HepG2 (cell line): ENCODE data around the gene TOR4A. TPM values are rescaled to one million over a fixed set of nuclear protein-coding genes. Genes with fewer than 3 reads are reported as not detected.

ENCODE experiments used
- ATAC-seq: fragments of 200-7000 bp; cut with Tn5 transposase; 3 replicates; pipeline ENCODE4 v1.9.1; 2020; ENCODE audit warnings: mild to moderate bottlenecking, moderate library complexity
- BruUV-seq: library from RNA; stranded (reverse); fragments of 400-500 nt; replicated peaks from 2 replicates; lab custom pipeline; 2021; lab: Mats Ljungman, UMichigan
- CTCF ChIA-PET: fragments of 300-600 bp; formaldehyde crosslinking; extraction: SDS; loops from one replicate; lab custom pipeline; 2021; ENCODE audit warnings: low total read pairs, inconsistent platforms, low intra/inter-chr PET ratio; lab: Yijun Ruan, JAX
- POLR2A ChIA-PET: fragments of 350-600 bp; sonication (Branson Sonifier 250); formaldehyde crosslinking; loops from one replicate; lab custom pipeline; 2020; ENCODE audit warnings: antibody characterized with exemption, inconsistent platforms; lab: Yijun Ruan, JAX
- DNase-seq: peaks from one replicate; pipeline ENCODE4 v3.0.0-alpha.2; 2015; ENCODE audit warnings: low spot score
- FAIRE-seq: peaks from 3 replicates; lab custom pipeline; 2011; peaks lifted over from hg19 to GRCh38; lab: Jason Lieb, UNC
- H2AFZ ChIP-seq: one replicate; pipeline ENCODE4 v1.6.1; 2011; ENCODE audit warnings: low read length, inconsistent platforms
- H3K27ac ChIP-seq: fragments of 300-600 bp; 3 replicates; pipeline ENCODE4 v1.8.0; 2011; ENCODE audit warnings: mixed run types, mild to moderate bottlenecking, mixed read lengths, low read length, inconsistent platforms; ENCODE audit not compliant: insufficient read depth; ENCODE audit errors: extremely low read length
- H3K27me3 ChIP-seq, 2 experiments: fragments of 200-600 bp in 1 of 2; 2 replicates in 1 of 2; 3 replicates in 1 of 2; pipeline versions ENCODE4 v1.6.0 to v1.8.0; 2011; ENCODE audit warnings: low read length in 2 of 2, mild to moderate bottlenecking in 2 of 2, moderate library complexity in 2 of 2, inconsistent platforms in 1 of 2; ENCODE audit not compliant: insufficient read depth in 2 of 2, control insufficient read depth in 1 of 2
- H3K36me3 ChIP-seq, 2 experiments: fragments of 200-600 bp in 1 of 2; replicated peaks in 1 of 2; 2 replicates in 1 of 2; 3 replicates in 1 of 2; pipeline versions ENCODE4 v1.5.1 to v1.8.0; 2011; ENCODE audit warnings: low read length in 2 of 2, inconsistent platforms in 1 of 2; ENCODE audit not compliant: insufficient read depth in 2 of 2, control insufficient read depth in 1 of 2
- H3K4me1 ChIP-seq: 2 replicates; pipeline ENCODE4 v1.5.1; 2012; ENCODE audit warnings: low read length, inconsistent platforms; ENCODE audit not compliant: insufficient read depth
- H3K4me2 ChIP-seq: 2 replicates; pipeline ENCODE4 v1.6.0; 2011; ENCODE audit warnings: low read depth, low read length, inconsistent platforms
- H3K4me3 ChIP-seq, 3 experiments: fragments of 200-600 bp in 1 of 3; sonication (generic), shearing (Covaris generic) in 1 of 3; replicated peaks in 1 of 3; 2 replicates each; pipeline ENCODE4 v1.5.1; 2011 to 2016; ENCODE audit warnings: low read length in 3 of 3, inconsistent platforms in 2 of 3, low read depth in 2 of 3, mild to moderate bottlenecking in 2 of 3, control low read depth in 1 of 3, mixed read lengths in 1 of 3; ENCODE audit not compliant: insufficient read depth in 1 of 3
- H3K79me2 ChIP-seq: one replicate; pipeline ENCODE4 v1.6.1; 2011; ENCODE audit warnings: low read length, inconsistent platforms; ENCODE audit not compliant: insufficient read depth
- H3K9ac ChIP-seq: 2 replicates; pipeline ENCODE4 v1.6.0; 2011; ENCODE audit warnings: mild to moderate bottlenecking, low read depth, low read length, inconsistent platforms; ENCODE audit not compliant: insufficient read depth
- H3K9me3 ChIP-seq: 2 replicates; pipeline ENCODE4 v1.5.1; 2012; ENCODE audit warnings: mild to moderate bottlenecking, low read length
- H4K20me1 ChIP-seq: 2 replicates; pipeline ENCODE4 v1.6.0; 2011; ENCODE audit warnings: inconsistent platforms, mild to moderate bottlenecking, low read length, moderate library complexity; ENCODE audit not compliant: insufficient read depth
- AGO2 ChIP-seq: fragments of 200-400 bp; formaldehyde crosslinking; optimal IDR thresholded peaks from 2 replicates; pipeline ENCODE3; 2017; ENCODE audit warnings: mild to moderate bottlenecking, low read depth, low read length, moderate library complexity
- ELF1 ChIP-seq: sonication (generic); formaldehyde crosslinking; IDR thresholded peaks from 2 replicates; pipeline ENCODE4 v1.4.0; 2020; ENCODE audit warnings: missing genetic modification reagents
- HNRNPH1 ChIP-seq: fragments of 200-400 bp; formaldehyde crosslinking; optimal IDR thresholded peaks from 2 replicates; pipeline ENCODE3; 2017; ENCODE audit warnings: mild to moderate bottlenecking, low read depth, low read length
- RBFOX2 ChIP-seq: fragments of 200-400 bp; formaldehyde crosslinking; IDR thresholded peaks from 2 replicates; pipeline ENCODE4 v1.6.1; 2017; ENCODE audit warnings: low read depth, mild to moderate bottlenecking, low read length
- SSRP1 ChIP-seq: IDR thresholded peaks from 2 replicates; pipeline ENCODE4 v1.6.1; 2016; ENCODE audit warnings: control low read depth
- TBX3 ChIP-seq: fragments of 450-650 bp; IDR thresholded peaks from 2 replicates; pipeline ENCODE4 v1.6.1; 2017; ENCODE audit warnings: antibody characterized with exemption, mild to moderate bottlenecking, inconsistent platforms, borderline replicate concordance
- TEAD3 ChIP-seq: optimal IDR thresholded peaks from 2 replicates; pipeline ENCODE3; 2016; ENCODE audit warnings: borderline replicate concordance
- ZC3H4 ChIP-seq: sonication (generic); formaldehyde crosslinking; IDR thresholded peaks from 2 replicates; pipeline ENCODE4 v1.4.0; 2020; ENCODE audit warnings: missing genetic modification reagents, borderline replicate concordance
- ZNF841 ChIP-seq: sonication (generic); formaldehyde crosslinking; IDR thresholded peaks from 2 replicates; pipeline ENCODE4 v1.8.1; 2023; ENCODE audit warnings: missing genetic modification reagents, borderline replicate concordance
- WGBS: methylation state at CpG from one replicate; pipeline ENCODE4 v1.1.6; 2017; ENCODE audit warnings: low lambda C conversion rate; 5-methylcytosine and 5-hydroxymethylcytosine counted together
- in situ Hi-C: cut with HindIII; loops from 2 replicates; pipeline ENCODE4 v1.10.0; 2017; ENCODE audit warnings: low pct_unique_long_range_greater_than_20kb; ENCODE audit not compliant: extremely low pct_ligation_motif_present
- intact Hi-C: fragments of 100-400 bp; cut with micrococcal nuclease; formaldehyde crosslinking; loops from one replicate; pipeline ENCODE4 v1.10.0; 2022; ENCODE audit not compliant: unreplicated experiment
- polyA plus RNA-seq, 8 experiments: library from polyadenylated mRNA; depleted of rRNA in 3 of 8; stranded (reverse) in 7 of 8; unstranded in 1 of 8; fragments of >200 nt; fragmentation: Illumina TruSeq in 4 of 8; extraction: Trizol in 4 of 8; gene quantifications; 2 replicates each; pipeline versions ENCODE4 v1.2.1 to v1.2.3, GENCODE V29; 2011 to 2016; ENCODE audit warnings: low read depth in 4 of 8, missing spikeins in 1 of 8, mixed read lengths in 1 of 8; ENCODE audit not compliant: insufficient read depth in 1 of 8
- total RNA-seq, 5 experiments: library from RNA; depleted of rRNA; stranded (reverse); fragments of >200 nt; fragmentation: Illumina TruSeq; extraction: Trizol; gene quantifications; 2 replicates each; pipeline ENCODE4 v1.2.3, GENCODE V29; 2016; ENCODE audit warnings: low read depth in 1 of 5
- TF ChIP-seq, protein P1 (sequence below): sonication (generic); formaldehyde crosslinking; IDR thresholded peaks from 2 replicates; pipeline ENCODE4 v1.4.0; 2020; ENCODE audit warnings: mild to moderate bottlenecking, low read depth, missing genetic modification reagents
- TF ChIP-seq, protein P2 (sequence below): fragments of 450-650 bp; IDR thresholded peaks from 2 replicates; pipeline ENCODE4 v1.6.1; 2017; ENCODE audit warnings: mild to moderate bottlenecking

The TOR4A gene
- total and polyA plus RNA-seq, 2 of the 13 experiments (the other 11 are each of a cell fraction or from before 2014, with no cell fraction given) = 11.1 to 14.2 TPM

DNA sequence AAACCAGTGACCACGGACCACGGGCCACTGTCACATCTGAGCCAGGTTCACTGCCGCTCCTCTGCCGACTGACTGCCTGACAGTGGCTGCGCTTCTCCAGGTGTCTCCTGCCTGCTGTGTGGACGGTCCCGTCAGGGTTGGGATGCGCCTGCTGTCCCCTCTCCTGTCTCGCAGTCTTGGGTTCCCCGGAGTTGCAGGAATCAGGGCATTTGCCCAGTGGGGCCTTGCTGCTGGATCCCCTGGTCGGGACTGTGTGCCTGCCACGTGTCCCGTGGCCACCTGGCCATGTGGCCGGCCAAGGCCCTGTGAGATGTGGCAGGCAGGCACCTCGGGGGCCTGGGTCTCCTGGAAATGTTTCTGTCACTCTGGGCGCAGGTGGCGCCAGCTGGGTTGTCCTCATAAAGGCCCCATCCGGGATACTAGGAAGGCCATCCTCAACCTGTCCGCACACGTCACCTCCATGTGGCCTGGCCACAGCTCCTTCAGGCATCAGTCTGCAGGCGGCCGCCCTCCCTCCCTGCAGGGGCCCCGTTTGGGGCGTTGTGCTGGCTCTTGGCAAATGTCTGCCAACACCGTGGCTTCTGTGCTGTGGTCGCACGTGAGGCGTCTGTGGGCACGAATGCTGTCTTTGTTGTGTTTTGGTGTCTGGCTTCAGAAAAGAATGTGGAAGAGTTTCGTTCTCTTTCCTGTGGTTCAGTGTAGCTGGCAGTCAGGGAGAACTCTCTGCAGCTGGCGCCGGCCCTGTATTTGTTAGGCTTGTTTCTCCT, 6.4 kb upstream of the TOR4A start:
- DNase-seq (no peak), FAIRE-seq (no peak), ATAC-seq (no peak)
- TF ChIP-seq AGO2 (peak; percentile 53), TEAD3 (CRISPR knock-in tag) (no peak), SSRP1 (CRISPR knock-in tag) (no peak), ZNF841 (no peak), RBFOX2 (peak; percentile 59)
- ChIA-PET POLR2A (no interaction called here), CTCF (no interaction called here)
- Histone ChIP-seq H3K79me2 (no peaks in the 10 kb centered on the region), H3K36me3 (peaks cover 16 to 34% of the 10 kb centered on the region in 2 experiments; a peak in 4 of 5 replicates), H4K20me1 (no peaks in the 10 kb centered on the region), H3K9ac (no peak overlapping the region), H3K4me2 (no peak overlapping the region), H3K4me3 (no peak overlapping the region), H2AFZ (no peak overlapping the region), H3K4me1 (peaks cover 30% of the 10 kb centered on the region), H3K9me3 (no peaks in the 10 kb centered on the region), H3K27me3 (no peaks in the 10 kb centered on the region), H3K27ac (no peak overlapping the region)
- intact Hi-C loops = no loop called here
- 95% methylated on average over 11 of the region's 32 CpGs for WGBS
- in situ Hi-C loops = no loop called here
- no TSS peak for BruUV-seq

DNA sequence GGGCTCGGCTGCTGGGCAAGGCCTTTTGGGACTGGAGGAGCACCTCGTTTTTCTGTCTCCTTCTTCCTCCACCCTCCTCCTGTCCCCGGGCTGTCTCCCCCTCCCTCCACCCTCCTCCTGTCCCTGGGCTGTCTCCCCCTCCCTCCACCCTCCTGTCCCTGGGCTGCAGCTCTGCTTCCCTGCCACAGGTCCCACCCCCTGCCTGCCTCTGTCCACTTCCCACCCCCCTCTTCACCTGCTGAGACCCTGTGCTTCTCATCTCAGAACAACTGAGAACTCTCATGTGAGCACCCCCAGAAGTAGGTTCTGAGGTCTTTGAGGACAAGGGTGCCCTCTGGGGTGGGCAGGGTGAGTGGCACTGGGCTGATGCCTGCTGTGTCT, 5.8 kb upstream of the TOR4A start:
- H3K27me3 ChIP-seq = no peaks in the 10 kb centered on the region
- intact Hi-C loops (no loop called here), in situ Hi-C loops (no loop called here)
- H3K4me1 ChIP-seq = peaks cover 33% of the 10 kb centered on the region
- H3K79me2 ChIP-seq = no peaks in the 10 kb centered on the region
- no peak overlapping the region for H3K4me3 ChIP-seq
- DNase-seq (no peak), ATAC-seq (no peak), FAIRE-seq (no peak)
- ChIA-PET POLR2A (no interaction called here), CTCF (no interaction called here)
- no peak overlapping the region for H3K27ac ChIP-seq
- H3K9ac ChIP-seq = no peak overlapping the region
- no peak overlapping the region for H3K4me2 ChIP-seq
- H3K36me3 ChIP-seq = peaks cover 13 to 34% of the 10 kb centered on the region in 2 experiments; a peak in 4 of 5 replicates
- H2AFZ ChIP-seq = no peak overlapping the region
- no peaks in the 10 kb centered on the region for H4K20me1 ChIP-seq
- no peaks in the 10 kb centered on the region for H3K9me3 ChIP-seq
- no TSS peak for BruUV-seq
- 78% methylated on average over 3 of the region's 3 CpGs for WGBS
- TF ChIP-seq ZC3H4 (CRISPR knock-in tag) (no peak), ELF1 (CRISPR knock-in tag) (no peak), HNRNPH1 (no peak), TBX3 (no peak)
- TF ChIP-seq, protein P1, sequence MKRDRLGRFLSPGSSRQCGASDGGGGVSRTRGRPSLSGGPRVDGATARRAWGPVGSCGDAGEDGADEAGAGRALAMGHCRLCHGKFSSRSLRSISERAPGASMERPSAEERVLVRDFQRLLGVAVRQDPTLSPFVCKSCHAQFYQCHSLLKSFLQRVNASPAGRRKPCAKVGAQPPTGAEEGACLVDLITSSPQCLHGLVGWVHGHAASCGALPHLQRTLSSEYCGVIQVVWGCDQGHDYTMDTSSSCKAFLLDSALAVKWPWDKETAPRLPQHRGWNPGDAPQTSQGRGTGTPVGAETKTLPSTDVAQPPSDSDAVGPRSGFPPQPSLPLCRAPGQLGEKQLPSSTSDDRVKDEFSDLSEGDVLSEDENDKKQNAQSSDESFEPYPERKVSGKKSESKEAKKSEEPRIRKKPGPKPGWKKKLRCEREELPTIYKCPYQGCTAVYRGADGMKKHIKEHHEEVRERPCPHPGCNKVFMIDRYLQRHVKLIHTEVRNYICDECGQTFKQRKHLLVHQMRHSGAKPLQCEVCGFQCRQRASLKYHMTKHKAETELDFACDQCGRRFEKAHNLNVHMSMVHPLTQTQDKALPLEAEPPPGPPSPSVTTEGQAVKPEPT (CRISPR knock-in tag) = no peak
- TF ChIP-seq, protein P2, sequence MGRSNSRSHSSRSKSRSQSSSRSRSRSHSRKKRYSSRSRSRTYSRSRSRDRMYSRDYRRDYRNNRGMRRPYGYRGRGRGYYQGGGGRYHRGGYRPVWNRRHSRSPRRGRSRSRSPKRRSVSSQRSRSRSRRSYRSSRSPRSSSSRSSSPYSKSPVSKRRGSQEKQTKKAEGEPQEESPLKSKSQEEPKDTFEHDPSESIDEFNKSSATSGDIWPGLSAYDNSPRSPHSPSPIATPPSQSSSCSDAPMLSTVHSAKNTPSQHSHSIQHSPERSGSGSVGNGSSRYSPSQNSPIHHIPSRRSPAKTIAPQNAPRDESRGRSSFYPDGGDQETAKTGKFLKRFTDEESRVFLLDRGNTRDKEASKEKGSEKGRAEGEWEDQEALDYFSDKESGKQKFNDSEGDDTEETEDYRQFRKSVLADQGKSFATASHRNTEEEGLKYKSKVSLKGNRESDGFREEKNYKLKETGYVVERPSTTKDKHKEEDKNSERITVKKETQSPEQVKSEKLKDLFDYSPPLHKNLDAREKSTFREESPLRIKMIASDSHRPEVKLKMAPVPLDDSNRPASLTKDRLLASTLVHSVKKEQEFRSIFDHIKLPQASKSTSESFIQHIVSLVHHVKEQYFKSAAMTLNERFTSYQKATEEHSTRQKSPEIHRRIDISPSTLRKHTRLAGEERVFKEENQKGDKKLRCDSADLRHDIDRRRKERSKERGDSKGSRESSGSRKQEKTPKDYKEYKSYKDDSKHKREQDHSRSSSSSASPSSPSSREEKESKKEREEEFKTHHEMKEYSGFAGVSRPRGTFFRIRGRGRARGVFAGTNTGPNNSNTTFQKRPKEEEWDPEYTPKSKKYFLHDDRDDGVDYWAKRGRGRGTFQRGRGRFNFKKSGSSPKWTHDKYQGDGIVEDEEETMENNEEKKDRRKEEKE = no peak
